NCI-H446 treated with DMSO at 0.1 percent for 48 hours (cell line): ENCODE results near the gene ANP32E.
"Not testable (repeated sequence)": the region's sequence is repeated elsewhere in the genome, so short reads cannot be mapped to it uniquely, and the experiment has no call there.

ENCODE experiments used
- DNase-seq: peaks from one replicate; lab custom pipeline; 2025; lab: John Stamatoyannopoulos, UW

The ANP32E gene

DNA sequence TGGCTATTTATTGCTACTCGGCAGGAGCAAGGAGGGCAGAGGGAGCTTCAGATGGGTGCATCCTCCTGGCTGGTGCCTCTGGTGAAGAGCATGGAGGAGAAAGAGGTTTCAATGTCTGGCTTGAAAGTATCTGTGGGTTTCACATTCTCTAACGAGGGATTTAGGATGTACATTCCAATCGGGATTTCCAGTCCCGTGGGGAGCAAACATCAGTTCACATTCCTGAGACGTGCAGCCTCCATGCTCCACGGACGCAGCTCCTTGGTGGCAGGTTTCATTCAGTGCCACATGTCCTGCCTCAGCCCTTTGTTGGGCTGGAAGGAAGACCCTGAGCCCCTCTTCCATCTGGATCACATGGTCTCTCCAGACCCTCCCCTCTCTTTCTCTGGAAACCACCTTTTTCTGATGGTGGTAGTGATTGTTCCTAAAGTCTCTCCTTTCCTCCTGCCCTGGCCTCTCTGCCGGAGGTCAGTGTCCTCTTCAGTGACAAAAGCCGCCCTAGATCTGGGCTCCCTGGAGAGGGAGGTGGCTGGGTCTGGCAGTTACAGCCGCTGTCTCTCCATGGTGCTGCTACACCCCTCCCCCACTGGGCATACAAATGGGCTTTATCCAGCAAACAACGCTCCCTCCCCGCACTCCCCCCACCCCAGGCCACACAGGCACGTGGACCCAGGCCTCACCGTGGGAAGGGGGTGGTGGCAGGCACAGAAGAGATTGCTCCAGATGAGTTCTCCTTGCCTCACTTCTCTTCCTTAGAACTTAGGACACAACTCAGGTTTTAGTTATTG, 20.8 kb upstream of the ANP32E start:
- DNase-seq, result no peak

DNA sequence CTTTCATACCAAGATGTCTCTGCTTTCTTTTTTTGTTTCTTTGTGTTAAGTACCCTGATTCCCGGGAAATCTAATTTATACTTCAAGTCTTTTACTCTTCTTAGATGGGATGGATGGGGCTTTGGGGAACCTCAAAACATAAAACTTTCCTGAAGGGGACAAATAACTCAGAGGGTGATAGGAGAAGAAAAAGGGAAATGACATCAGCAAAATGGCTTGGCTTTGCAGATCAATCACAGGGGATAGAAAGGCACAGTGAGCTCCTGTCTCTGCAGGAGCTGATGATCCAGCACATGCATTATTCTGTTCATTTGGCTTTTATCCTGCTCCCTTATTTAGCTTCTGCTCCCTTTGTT, 20.3 kb upstream of the ANP32E start:
- DNase-seq, result no peak

DNA sequence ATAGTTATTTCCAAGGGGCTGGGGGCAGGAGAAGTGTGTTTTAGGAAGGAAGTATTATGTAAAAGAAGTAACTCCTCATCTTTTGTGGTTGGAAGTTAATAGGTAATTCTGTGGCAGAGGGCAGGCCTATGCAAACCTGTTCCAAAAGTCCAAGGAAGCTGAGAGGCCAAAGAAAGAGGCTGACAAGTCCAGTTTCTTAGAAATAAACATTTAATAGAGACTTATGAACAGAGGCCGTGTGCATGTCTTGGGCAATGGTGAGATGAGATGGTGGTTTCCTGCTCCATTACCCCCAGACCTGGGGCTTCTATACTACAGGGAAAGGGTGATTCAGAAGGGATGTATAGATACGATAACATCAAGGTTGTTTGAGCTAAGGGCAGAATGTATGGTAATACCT, 14.0 kb upstream of the ANP32E start:
- DNase-seq, result no peak

DNA sequence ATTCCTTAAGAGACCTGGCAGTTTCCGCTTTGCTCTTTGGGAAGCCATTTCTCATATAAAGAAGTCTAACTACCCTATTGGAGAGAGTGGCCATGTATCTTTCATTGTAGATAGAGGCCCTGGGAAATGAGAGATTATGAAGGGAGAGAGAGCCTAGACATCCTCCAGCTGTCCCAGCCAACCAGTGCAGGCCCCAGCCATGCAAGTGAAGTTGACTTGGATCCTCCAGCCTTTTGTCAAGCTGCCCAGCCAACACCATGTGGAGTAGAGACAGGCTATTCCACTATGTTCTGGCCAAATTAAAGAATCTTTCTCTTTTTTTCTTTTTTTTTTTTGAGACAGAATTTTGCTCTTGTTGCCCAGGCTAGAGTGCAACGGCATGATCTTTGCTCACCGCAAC, 7.1 kb upstream of the ANP32E start:
- no peak for DNase-seq

DNA sequence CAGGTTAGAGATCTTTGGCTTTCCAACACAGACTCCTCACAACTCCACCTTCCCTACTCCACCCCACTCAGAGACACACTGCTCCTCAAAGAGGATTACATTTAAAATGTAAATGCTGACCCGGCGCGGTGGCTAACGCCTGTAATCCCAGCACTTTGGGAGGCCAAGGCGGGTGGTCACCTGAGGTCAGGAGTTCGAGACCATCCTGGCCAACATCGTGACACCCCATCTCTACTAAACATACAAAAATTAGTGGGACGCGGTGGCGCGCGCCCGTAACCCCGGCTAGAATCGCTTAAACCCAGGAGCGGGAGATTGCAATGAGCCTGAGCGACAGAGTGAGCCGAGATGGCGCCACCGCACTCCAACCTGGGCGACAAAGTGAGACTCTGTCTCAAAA, 1.8 kb upstream of the ANP32E start:
- no peak for DNase-seq

DNA sequence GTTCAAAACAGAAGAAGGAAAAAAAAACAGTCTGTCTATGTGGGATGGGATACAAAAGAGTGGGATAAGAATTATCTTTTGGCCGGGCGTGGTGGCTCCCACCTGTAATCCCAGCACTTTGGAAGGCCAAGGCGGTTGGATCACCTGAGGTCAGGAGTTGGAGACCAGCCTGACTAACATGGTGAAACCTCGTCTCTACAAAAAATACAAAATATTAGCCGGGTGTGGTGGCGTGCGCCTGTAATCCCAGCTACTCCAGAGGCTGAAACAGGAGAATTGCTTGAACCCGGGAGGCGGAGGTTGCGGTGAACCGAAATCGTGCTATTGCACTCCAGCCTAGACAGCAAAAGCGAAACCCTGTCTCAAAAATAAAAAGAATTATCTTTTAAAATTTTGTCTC, 1.3 kb upstream of the ANP32E start:
- DNase-seq, result not testable (repeated sequence)

DNA sequence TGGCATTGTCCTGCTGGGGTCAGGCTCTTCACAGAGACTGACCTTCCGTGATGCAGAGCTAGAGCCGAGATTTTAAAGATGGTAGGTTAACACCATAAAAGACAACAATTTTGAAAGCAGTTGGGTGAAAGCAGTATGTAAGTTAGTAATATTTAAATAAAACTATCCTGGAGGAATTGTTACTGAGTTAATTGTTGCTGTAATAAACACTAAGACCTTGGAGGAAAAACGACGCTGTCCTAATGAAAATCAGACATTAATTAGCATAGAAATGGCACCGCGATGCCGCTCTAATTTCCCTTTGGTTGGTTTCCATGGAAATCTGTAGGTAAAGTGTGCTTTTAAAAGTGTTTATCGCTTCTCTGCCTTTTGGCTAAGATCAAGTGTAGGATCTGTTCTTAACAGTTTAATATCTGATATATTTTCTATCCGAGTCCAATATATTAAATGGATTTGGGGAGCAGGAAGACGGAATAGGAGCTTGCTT, 745 bp upstream of the ANP32E start:
- no peak for DNase-seq

DNA sequence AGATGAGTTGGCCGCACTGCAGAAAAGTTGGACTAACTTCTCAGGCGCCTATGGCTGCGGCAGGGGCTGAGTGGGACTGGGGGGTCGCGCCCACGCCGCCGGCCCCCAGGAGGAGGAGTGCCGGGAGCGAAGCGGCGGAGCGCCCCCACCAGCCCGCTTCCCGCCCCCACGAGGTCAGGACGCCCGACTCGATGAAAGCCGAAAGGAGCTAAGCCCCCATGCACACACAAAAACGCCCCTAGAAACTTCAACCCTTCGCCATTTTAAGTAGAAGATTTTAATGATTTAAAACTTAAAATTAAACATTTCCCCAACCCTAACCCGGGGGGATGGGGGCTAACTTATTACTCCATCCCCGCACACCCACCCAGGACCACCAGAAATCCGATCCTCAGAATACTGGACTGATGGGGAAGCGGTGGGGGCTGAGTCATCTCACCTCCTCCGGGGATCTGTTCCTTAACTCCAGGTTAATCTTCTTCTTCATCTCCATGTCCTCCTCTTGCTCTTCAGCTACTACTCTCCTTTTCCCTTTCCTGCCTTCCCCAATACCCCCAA, 539 bp downstream of the ANP32E start:
- no peak for DNase-seq

DNA sequence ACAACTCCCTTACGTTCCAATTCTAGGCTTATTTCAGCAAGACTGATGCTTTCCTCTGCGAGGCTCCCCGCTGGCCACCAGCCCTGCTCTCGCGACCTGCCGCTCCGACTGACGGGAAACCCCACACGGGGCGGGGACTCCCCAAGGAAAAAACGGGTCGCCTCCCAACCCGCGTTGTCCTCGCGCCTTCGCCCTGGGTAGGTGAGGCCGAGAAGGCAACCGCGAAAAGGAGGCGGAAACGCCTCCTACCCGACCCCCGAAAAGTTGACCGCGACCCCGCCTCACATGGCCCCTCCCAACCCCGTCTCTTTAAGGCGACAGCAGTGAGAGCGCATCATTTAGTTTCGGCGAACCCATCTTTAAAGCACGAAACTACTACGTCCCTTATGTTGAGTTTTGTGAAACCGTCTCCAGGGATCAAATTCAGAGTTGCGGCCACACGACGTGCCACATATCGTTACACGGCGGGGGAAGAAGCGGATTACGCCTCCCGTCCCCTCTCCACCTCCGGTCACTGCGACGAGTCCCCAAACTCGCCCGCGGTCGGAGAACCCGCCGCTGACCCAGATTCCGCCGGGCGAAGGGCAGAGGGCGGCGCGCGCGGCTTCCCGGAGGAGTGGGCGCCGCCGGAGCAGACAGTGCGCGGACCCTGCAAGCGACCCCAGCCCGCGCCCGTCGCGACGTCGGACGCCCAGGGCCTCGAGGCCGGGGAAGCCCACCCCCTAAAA, 1.2 kb downstream of the ANP32E start:
- DNase-seq, result peak; percentile 62

DNA sequence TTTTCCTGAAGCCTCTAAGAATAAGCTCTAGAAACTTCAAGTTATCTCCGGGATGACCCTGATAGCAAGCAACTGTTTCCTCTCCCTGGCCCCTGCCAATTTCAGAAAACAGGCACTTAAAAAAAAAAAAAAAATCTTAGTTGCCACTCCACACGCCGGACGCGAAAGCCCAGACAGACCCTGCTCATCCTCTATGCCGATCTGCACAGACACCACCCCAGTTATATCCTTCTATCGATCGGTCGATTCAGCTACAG, 1.7 kb downstream of the ANP32E start:
- DNase-seq, result no peak

DNA sequence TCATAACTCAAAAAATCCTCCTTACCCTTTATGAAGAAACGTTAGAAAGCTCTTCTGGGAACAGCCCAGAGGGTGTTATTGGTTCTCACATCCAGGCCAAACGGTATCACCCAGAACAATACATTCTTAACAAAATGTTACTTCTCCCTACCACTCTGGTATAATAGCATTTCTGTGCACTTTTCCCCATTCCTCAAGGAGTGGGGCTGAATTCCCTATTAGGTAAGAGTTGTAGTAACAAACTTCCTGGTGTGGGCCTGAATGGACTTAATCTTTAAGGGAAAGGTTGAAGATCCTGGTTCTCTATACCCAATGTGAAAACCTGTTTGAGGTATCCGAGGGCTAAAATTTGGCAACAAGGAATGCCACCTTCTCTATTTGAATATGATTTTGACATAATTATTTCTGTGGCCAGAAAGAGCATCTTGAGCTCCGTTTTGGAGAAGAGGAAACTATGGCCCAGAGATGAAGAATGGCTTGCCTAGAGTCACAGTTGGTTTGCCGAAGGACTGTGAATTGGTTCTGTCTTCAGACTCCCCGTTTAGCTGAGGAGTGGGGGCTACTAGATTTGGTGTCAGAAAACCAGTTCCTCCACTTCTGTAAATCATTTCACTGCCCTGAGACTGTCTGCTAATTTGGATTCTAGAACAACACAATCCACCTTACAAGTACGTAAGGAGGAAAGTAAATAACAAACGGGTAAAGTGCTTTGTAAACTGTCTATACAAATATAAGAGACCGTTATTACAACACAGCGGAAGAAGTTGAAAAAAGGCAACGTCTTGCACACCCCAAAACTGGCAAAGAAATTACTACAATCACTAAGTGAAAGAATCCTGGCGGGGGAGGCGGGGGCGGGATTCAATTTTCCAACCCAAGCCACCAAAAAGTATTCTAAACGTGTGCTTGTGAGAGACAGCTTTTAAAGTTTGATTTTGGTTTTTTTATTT, 2.3 kb downstream of the ANP32E start:
- no peak for DNase-seq

DNA sequence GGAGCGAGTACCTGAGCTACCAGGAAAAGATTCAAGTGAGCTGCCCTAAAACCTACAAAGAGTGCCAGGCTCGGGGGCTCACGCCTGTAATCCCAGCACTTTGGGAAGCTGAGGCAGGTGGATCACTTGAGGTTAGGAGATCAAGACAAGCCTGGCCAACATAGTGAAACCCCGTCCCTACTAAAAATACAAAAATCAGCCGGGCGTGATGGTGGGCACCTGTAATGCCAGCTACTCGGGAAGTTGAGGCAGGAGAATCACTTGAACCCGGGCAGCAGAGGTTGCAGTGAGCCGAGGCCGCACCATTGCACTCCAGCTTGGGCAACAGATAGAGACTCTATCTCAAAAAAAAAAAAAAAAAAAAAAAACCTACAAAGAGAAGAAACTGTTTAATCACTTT, 3.0 kb downstream of the ANP32E start:
- not testable (repeated sequence) for DNase-seq

DNA sequence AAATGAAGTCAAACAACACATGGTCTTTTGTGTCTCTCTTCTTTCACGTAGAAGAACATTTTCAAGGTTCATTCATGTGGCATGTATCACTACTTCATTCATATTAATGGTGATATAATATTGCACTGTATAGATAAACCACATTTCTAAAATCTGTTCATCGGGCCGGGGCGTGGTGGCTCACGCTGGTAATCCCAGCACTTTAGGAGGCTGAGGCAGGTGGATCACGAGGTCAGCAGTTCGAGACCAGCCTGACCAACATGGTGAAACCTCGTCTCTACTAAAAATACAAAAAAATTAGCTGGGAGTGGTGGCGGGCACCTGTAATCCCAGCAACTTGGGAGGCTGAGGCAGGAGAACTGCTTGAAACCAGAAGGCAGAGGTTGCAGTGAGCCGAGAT, 7.7 kb downstream of the ANP32E start:
- DNase-seq, result not testable (repeated sequence)

DNA sequence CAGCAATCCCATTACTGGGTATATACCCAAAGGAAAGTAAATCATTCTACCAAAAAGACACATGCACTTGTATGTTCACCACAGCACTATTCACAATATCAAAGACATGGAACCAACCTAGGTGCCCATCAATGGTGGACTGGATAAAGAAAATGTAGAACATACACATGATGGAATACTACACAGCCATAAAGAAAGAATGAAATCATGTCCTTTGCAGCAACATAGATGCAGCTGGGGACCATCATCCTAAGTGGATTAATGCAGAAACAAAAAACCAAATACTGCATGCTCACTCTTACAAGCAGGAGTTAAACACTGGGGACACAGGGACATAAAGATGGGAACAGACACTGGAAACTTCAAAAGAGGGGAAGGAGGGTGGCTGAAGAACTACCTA, 8.7 kb downstream of the ANP32E start:
- DNase-seq, result no peak

DNA sequence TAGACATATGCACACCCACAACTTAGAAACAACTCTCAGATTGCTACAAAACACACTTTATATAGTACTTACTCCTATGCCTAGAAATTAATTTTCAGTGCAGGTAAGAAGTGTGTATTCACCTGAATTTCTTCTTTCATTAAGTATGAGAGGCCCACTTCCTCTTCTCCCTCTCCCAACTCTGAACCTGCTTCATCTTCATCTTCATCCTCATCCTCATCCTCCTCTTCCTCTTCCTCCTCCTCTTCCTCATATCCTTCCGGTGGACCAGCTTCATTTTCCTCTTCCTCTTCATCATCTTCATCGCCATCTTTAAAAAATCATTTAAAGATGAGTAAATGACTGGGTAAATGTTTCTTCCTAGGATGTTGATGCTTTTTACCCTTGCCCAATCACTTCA, 9.4 kb downstream of the ANP32E start:
- no peak for DNase-seq

DNA sequence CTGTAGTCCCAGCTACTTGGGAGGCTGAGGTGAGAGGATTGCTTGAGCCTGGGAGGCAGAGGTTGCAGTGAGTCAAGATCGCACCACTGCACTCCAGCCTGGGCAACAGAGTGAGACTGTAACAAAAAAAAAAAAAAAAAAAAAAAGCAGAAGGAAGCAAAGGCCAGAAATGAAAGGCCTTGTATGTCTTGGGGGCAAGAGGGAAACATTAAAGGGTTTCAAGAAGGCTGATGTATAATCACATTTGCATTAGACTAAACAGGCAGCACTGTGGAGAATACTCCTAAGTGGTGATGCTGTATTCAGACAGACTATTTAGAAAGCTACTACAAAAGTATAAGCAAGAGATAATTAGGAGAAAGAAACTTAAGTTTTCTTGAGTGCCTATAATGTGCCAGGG, 10.4 kb downstream of the ANP32E start:
- DNase-seq, result no peak

DNA sequence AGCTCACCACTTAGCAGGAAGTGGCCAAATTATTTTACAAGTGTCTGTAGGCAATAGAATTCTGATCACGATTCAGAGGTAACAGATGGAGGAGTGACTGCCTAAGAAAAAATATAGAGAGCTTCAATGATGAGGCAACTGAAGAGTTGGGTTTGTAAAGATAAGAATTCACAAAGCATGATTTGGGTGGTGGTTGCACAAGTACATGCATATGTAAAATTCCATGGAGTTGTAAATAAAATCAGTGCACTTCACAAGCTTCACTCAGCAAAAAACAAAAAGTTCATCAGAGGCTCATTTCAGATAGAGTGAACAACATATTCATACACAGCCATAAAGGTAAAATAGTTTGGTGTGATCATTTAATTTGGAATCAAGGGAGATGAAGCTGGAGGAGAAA, 10.9 kb downstream of the ANP32E start:
- DNase-seq, result no peak

DNA sequence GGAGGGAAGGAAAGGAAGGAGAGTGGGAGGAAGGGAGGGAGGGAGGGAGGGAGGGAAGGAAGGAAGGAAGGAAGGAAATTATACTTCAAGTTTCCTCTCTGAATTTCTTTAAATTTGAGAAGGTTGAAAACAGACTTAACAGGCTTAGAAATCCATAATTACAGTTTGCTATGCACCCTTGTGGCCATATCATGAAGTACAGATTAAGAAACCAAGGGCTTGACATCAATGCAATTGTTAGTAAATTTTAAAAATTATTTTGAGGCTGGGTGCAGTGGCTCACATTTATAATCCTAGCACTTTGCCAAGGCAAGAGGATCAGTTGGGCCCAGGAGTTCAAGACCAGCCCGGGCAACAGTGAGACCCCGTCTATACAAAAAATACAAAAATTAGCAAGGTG, 14.4 kb downstream of the ANP32E start:
- no peak for DNase-seq

DNA sequence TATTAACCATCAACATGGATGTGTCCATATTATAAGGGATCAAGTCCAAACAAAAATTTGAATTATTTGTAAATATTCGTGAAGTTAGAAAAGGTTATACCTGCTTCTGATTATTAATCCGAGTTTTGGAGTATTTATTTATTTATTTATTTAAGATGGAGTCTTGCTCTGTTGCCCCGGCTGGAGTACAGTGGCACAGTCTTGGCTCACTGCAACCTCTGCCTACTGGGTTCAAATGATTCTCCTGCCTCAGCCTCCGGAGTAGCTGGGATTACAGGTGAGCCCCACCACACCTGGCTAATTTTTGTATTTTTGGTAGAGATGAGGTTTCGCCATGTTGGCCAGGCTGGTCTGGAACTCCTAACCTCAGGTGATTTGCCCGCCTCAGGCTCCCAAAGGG, 20.1 kb downstream of the ANP32E start:
- not testable (repeated sequence) for DNase-seq

DNA sequence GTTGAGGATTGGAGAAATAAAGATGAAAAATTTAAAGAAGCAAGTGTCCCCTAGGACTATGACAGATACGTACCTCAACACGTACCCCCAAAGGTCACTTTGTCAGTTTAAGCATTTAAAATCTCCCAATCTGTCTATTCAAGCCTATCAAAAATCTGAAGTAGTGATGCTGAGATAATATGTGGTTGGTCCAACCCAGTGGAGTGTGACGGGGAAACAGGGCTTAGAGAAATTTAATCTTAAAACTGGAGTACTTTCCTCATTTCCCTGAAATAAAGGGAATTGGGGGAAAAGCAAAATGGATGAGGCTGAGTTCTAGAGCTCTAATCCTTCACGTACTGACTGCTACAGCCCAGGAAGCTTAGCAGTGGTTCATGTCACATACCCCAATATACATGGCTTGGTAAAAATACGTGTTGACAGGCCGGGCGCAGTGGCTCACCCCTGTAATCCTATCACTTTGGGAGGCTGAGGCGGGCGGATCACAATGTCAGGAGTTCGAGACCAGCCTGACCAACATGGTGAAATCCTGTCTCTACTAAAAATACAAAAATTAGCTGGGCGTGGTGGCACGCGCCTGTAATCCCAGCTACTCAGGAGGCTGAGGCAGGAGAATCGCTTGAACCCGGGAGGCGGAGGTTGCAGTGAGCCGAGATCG, 21.7 kb downstream of the ANP32E start:
- not testable (repeated sequence) for DNase-seq

DNA sequence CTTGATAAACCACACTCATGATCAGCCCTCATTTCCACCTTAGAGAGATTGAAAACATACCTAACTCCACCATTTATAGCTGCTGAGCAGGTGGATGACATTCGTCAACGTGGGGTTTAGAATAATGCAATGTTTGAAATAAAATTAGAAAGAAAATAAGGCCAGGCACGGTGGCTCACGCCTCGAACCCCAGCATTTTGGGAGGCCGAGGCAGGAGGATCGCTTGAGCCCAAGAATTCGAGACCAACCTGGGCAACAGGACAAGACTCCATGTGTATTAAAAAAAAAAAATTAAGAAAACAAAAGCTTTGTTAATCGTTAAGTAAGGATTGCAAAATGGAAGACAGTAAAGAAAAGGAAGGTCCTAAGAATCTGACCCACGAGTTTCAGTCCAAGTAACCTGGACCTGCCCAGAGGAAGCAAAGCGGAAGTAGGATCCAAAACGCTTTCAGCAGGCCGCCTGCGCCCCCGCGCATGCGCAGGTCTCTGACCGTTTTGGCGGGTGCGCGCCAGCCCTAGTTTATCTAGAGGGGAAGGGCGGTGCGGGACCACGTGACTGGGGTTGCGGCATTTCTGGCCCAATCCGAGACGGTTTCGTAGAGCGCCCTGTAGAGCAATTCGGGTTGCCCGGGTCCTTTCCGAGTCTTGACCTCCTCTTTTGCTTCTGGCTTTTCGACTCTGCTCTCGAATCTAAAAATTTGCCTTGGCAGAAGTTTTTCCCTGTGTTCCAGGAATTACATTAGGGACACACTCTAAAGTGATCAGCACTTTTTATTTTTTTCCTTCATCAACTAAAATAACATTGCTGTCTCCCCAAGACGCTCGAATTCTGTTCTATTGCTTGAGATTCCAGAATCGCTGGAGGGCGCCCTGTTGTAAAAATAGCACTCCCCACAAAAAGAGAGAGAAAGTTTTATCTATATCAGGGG, 22.5 kb downstream of the ANP32E start:
- no peak for DNase-seq
